GM12892 (cell line): ENCODE results near the gene C1orf141.
"Not testable (repeated sequence)": the region's sequence is repeated elsewhere in the genome, so short reads cannot be mapped to it uniquely, and the experiment has no call there.

ENCODE experiments used
- DNase-seq: peaks from one replicate; pipeline ENCODE4 v3.0.0; 2011; ENCODE audit not compliant: insufficient read length
- FAIRE-seq: peaks from 2 replicates; lab custom pipeline; 2011; peaks lifted over from hg19 to GRCh38; lab: Jason Lieb, UNC
- POLR2A ChIP-seq: IDR thresholded peaks from 2 replicates; pipeline ENCODE4 v1.6.1; 2011; ENCODE audit warnings: low read depth, low read length, control low read depth
- POLR2AphosphoS5 ChIP-seq: IDR thresholded peaks from 2 replicates; pipeline ENCODE4 v1.6.1; 2011; ENCODE audit warnings: low read depth, low read length, control low read depth
- TAF1 ChIP-seq: IDR thresholded peaks from 2 replicates; pipeline ENCODE4 v1.6.1; 2011; ENCODE audit warnings: low read depth, mild to moderate bottlenecking, control low read depth, low read length, borderline replicate concordance

Gene C1orf141

GRCh38 chr1:67072749-67073148 lies 62.0 kb downstream of the C1orf141 start:
- FAIRE-seq (no peak), DNase-seq (no peak)
- no peak for TF ChIP-seq POLR2A
- TF ChIP-seq TAF1: no peak
- no peak for TF ChIP-seq POLR2AphosphoS5

- not testable (repeated sequence) for FAIRE-seq, DNase-seq
Measured at GRCh38 chr1:67067655-67068054, 67.1 kb downstream of the C1orf141 start.

GRCh38 chr1:67062412-67062811 lies 72.4 kb downstream of the C1orf141 start:
- TF ChIP-seq TAF1: no peak
- no peak for TF ChIP-seq POLR2AphosphoS5
- no peak for TF ChIP-seq POLR2A
- DNase-seq: no peak
- no peak for FAIRE-seq

GRCh38 chr1:67061266-67061665 lies 73.5 kb downstream of the C1orf141 start:
- TF ChIP-seq TAF1 (no peak), POLR2AphosphoS5 (no peak), POLR2A (no peak)
- DNase-seq (no peak), FAIRE-seq (no peak)

- TF ChIP-seq TAF1: no peak
- TF ChIP-seq POLR2AphosphoS5: no peak
- TF ChIP-seq POLR2A: no peak
- DNase-seq (no peak), FAIRE-seq (no peak)
Measured at GRCh38 chr1:67060811-67061218, 74.0 kb downstream of the C1orf141 start.

- no peak for FAIRE-seq
Measured at GRCh38 chr1:67059346-67059745, 75.4 kb downstream of the C1orf141 start.

GRCh38 chr1:67058761-67059160 lies 76.0 kb downstream of the C1orf141 start:
- TF ChIP-seq POLR2AphosphoS5: no peak
- TF ChIP-seq POLR2A: no peak
- no peak for TF ChIP-seq TAF1
- FAIRE-seq (no peak), DNase-seq (no peak)

More at GRCh38 chr1:67059346-67059745, 75.4 kb downstream of the C1orf141 start:
- TF ChIP-seq POLR2AphosphoS5: no peak
- DNase-seq: no peak

- TF ChIP-seq POLR2A (no peak), POLR2AphosphoS5 (no peak), TAF1 (no peak)
- DNase-seq (no peak), FAIRE-seq (no peak)
Measured at GRCh38 chr1:67058242-67058641, 76.5 kb downstream of the C1orf141 start.

- DNase-seq (peak; percentile 70), FAIRE-seq (peak; percentile 92)
- TF ChIP-seq POLR2A: peak; percentile 78; the same call in 1 of the 2 replicates
- 0 out of 2 replicates have a peak, but pooled peaks have one; percentile 37 for TF ChIP-seq POLR2AphosphoS5
- TF ChIP-seq TAF1: 0 out of 2 replicates have a peak, but pooled peaks have one; percentile 16
Measured at GRCh38 chr1:67053785-67054772, 80.7 kb downstream of the C1orf141 start, which contains the start of gene SLC35D1. TSS of gene SLC35D1 (minus strand) at chr1:67054148. CDS start at chr1:67054013, 135 bp downstream.

- FAIRE-seq (no peak), DNase-seq (no peak)
- TF ChIP-seq POLR2A (no peak), TAF1 (no peak), POLR2AphosphoS5 (no peak)
Measured at GRCh38 chr1:67053535-67053784, 81.3 kb downstream of the C1orf141 start.

GRCh38 chr1:67052741-67053534 lies 81.8 kb downstream of the C1orf141 start:
- TF ChIP-seq POLR2AphosphoS5 (no peak), TAF1 (no peak), POLR2A (no peak)
- FAIRE-seq: no peak
- peak; percentile 27 for DNase-seq
